Stimulated activated effector memory CD8-positive, alpha-beta T cell treated with anti-CD3 and anti-CD28 coated beads, Interleukin-12 subunit alpha, Interleukin-12 subunit beta, amount 100 ng/mL, for 72 hours (primary cell): Measurements from ENCODE around the gene LGR6.
A peak's percentile ranks its signal among the peaks of the same experiment; 100 is the strongest.

Source experiments
- ATAC-seq: fragments of 150-1000 bp; cut with Tn5 transposase; 2 replicates; pipeline ENCODE4 v1.10.0; 2021
- DNase-seq, 2 donors: peaks; one replicate each; pipeline ENCODE4 v3.0.0; 2021 to 2022; ENCODE audit warnings: low spot score in 2 of 2
- H3K27ac Mint-ChIP-seq: one replicate; pipeline ENCODE4 v1.8.0; 2022; ENCODE audit warnings: mild to moderate bottlenecking, mixed read lengths
- H3K36me3 Mint-ChIP-seq: one replicate; pipeline ENCODE4 v1.8.0; 2022; ENCODE audit warnings: mild to moderate bottlenecking, mixed read lengths
- H3K4me1 Mint-ChIP-seq: one replicate; pipeline ENCODE4 v1.8.0; 2022; ENCODE audit warnings: mixed read lengths
- H3K4me3 Mint-ChIP-seq: one replicate; pipeline ENCODE4 v1.8.0; 2022; ENCODE audit warnings: mild to moderate bottlenecking, mixed read lengths
- H3K9me3 Mint-ChIP-seq: one replicate; pipeline ENCODE4 v1.8.0; 2022; ENCODE audit warnings: mixed read lengths

LGR6 gene

GRCh38 chr1:202279806-202280205, 86.2 kb downstream of the LGR6 start:
- Mint-ChIP-seq H3K27ac (no peak overlapping the region), H3K36me3 (no peaks in the 10 kb centered on the region), H3K4me1 (peaks cover 12% of the 10 kb centered on the region), H3K9me3 (no peaks in the 10 kb centered on the region), H3K4me3 (no peak overlapping the region)
- no peak for ATAC-seq
- DNase-seq = no peak

- no peak overlapping the region for H3K27ac Mint-ChIP-seq
- no peak for DNase-seq
- H3K4me3 Mint-ChIP-seq = no peak overlapping the region
- peaks cover 12% of the 10 kb centered on the region for H3K4me1 Mint-ChIP-seq
- ATAC-seq = no peak
- H3K9me3 Mint-ChIP-seq = no peaks in the 10 kb centered on the region
- H3K36me3 Mint-ChIP-seq = no peaks in the 10 kb centered on the region
These were observed 87.0 kb downstream of the LGR6 start for GRCh38 chr1:202280595-202280994.

GRCh38 chr1:202281316-202282024, 87.9 kb downstream of the LGR6 start:
- Mint-ChIP-seq H3K36me3 (no peaks in the 10 kb centered on the region), H3K4me1 (peaks cover 12% of the 10 kb centered on the region), H3K27ac (no peak overlapping the region), H3K9me3 (no peaks in the 10 kb centered on the region), H3K4me3 (no peak overlapping the region)
- DNase-seq = no peak
- no peak for ATAC-seq

GRCh38 chr1:202282025-202282371, 88.4 kb downstream of the LGR6 start:
- H3K9me3 Mint-ChIP-seq = no peaks in the 10 kb centered on the region
- H3K4me3 Mint-ChIP-seq = no peak overlapping the region
- H3K4me1 Mint-ChIP-seq = peaks cover 12% of the 10 kb centered on the region
- ATAC-seq (no peak), DNase-seq (no peak)
- H3K36me3 Mint-ChIP-seq = no peaks in the 10 kb centered on the region
- no peak overlapping the region for H3K27ac Mint-ChIP-seq

- H3K4me3 Mint-ChIP-seq = no peak overlapping the region
- no peaks in the 10 kb centered on the region for H3K36me3 Mint-ChIP-seq
- ATAC-seq = no peak
- H3K9me3 Mint-ChIP-seq = no peaks in the 10 kb centered on the region
- H3K4me1 Mint-ChIP-seq = peaks cover 12% of the 10 kb centered on the region
- H3K27ac Mint-ChIP-seq = no peak overlapping the region
- DNase-seq = no peak
These were observed 89.1 kb downstream of the LGR6 start for GRCh38 chr1:202282596-202283283.

GRCh38 chr1:202283379-202283844, 89.8 kb downstream of the LGR6 start:
- H3K36me3 Mint-ChIP-seq = no peaks in the 10 kb centered on the region

GRCh38 chr1:202283991-202284390, 90.4 kb downstream of the LGR6 start:
- Mint-ChIP-seq H3K9me3 (no peaks in the 10 kb centered on the region), H3K4me3 (no peak overlapping the region), H3K27ac (no peak overlapping the region), H3K36me3 (no peaks in the 10 kb centered on the region), H3K4me1 (peaks cover 12% of the 10 kb centered on the region)
- no peak for ATAC-seq
- no peak for DNase-seq

More at GRCh38 chr1:202283379-202283844, 89.8 kb downstream of the LGR6 start:
- ATAC-seq (peak; percentile 13), DNase-seq (no peak)
- H3K27ac Mint-ChIP-seq = no peak overlapping the region
- H3K4me3 Mint-ChIP-seq = no peak overlapping the region
- peaks cover 12% of the 10 kb centered on the region for H3K4me1 Mint-ChIP-seq
- H3K9me3 Mint-ChIP-seq = no peaks in the 10 kb centered on the region

- peaks cover 12% of the 10 kb centered on the region for H3K4me1 Mint-ChIP-seq
- H3K36me3 Mint-ChIP-seq = no peaks in the 10 kb centered on the region
- H3K9me3 Mint-ChIP-seq = no peaks in the 10 kb centered on the region
- DNase-seq (no peak), ATAC-seq (no peak)
- no peak overlapping the region for H3K27ac Mint-ChIP-seq
- H3K4me3 Mint-ChIP-seq = no peak overlapping the region
These were observed 92.3 kb downstream of the LGR6 start for GRCh38 chr1:202285908-202286307.

- H3K4me3 Mint-ChIP-seq = no peak overlapping the region
- ATAC-seq (no peak), DNase-seq (no peak)
- no peak overlapping the region for H3K27ac Mint-ChIP-seq
- peaks cover 12% of the 10 kb centered on the region for H3K4me1 Mint-ChIP-seq
- no peaks in the 10 kb centered on the region for H3K9me3 Mint-ChIP-seq
- no peaks in the 10 kb centered on the region for H3K36me3 Mint-ChIP-seq
These were observed 93.1 kb downstream of the LGR6 start for GRCh38 chr1:202286622-202287097.

- Mint-ChIP-seq H3K27ac (no peak overlapping the region), H3K36me3 (no peaks in the 10 kb centered on the region), H3K4me3 (no peak overlapping the region), H3K9me3 (no peaks in the 10 kb centered on the region), H3K4me1 (peaks cover 12% of the 10 kb centered on the region)
- ATAC-seq (no peak), DNase-seq (no peak)
These were observed 93.6 kb downstream of the LGR6 start for GRCh38 chr1:202287196-202287595.

GRCh38 chr1:202288177-202288576, 94.6 kb downstream of the LGR6 start:
- Mint-ChIP-seq H3K27ac (no peak overlapping the region), H3K4me1 (peaks cover 11% of the 10 kb centered on the region), H3K4me3 (no peak overlapping the region), H3K9me3 (no peaks in the 10 kb centered on the region), H3K36me3 (no peaks in the 10 kb centered on the region)
- ATAC-seq (no peak), DNase-seq (no peak)

GRCh38 chr1:202289009-202289408, 95.4 kb downstream of the LGR6 start:
- no peak overlapping the region for H3K4me3 Mint-ChIP-seq
- no peaks in the 10 kb centered on the region for H3K36me3 Mint-ChIP-seq
- no peak overlapping the region for H3K27ac Mint-ChIP-seq
- peaks cover 2% of the 10 kb centered on the region for H3K4me1 Mint-ChIP-seq
- no peaks in the 10 kb centered on the region for H3K9me3 Mint-ChIP-seq
- no peak for ATAC-seq
- DNase-seq = no peak

GRCh38 chr1:202291001-202291400, 97.4 kb downstream of the LGR6 start:
- Mint-ChIP-seq H3K4me3 (no peak overlapping the region), H3K36me3 (no peaks in the 10 kb centered on the region), H3K4me1 (peaks cover 9% of the 10 kb centered on the region), H3K27ac (no peak overlapping the region), H3K9me3 (no peaks in the 10 kb centered on the region)
- DNase-seq = no peak
- ATAC-seq = no peak

- Mint-ChIP-seq H3K36me3 (no peaks in the 10 kb centered on the region), H3K4me1 (peaks cover 13% of the 10 kb centered on the region), H3K4me3 (no peak overlapping the region), H3K9me3 (no peaks in the 10 kb centered on the region), H3K27ac (no peak overlapping the region)
- no peak for ATAC-seq
- no peak for DNase-seq
These were observed 98.5 kb downstream of the LGR6 start for GRCh38 chr1:202291961-202292712.

- ATAC-seq (no peak), DNase-seq (no peak)
- Mint-ChIP-seq H3K36me3 (no peaks in the 10 kb centered on the region), H3K9me3 (no peaks in the 10 kb centered on the region), H3K4me3 (no peak overlapping the region), H3K4me1 (peaks cover 13% of the 10 kb centered on the region), H3K27ac (no peak overlapping the region)
These were observed 99.2 kb downstream of the LGR6 start for GRCh38 chr1:202292773-202293172.
